ENCODE results near the gene SPATA20. TPM values are rescaled to one million over a fixed set of nuclear protein-coding genes. Genes with fewer than 3 reads are reported as not detected.

Gene SPATA20
- polyA plus RNA-seq, 1 donor from 2014 or later, result 53.5 TPM

- Histone ChIP-seq H3K9ac (ENCODE audit: low read length) (no peak overlapping the region), H3K4me3 (ENCODE audit: low read length) (no peak overlapping the region), H3K27me3 (ENCODE audit: insufficient read depth, low read depth, low read length) (no peaks in the 10 kb centered on the region), H3K27ac (ENCODE audit: low read length) (no peak overlapping the region), H2AFZ (ENCODE audit: low read depth, low read length) (no peak overlapping the region), H3F3A (ENCODE audit: insufficient read depth, low read length, poor library complexity, severe bottlenecking) (no peaks in the 10 kb centered on the region), H3K9me3 (ENCODE audit: low read length) (no peaks in the 10 kb centered on the region), H3K4me2 (ENCODE audit: low read length) (no peak overlapping the region), H4K20me1 (ENCODE audit: insufficient read depth) (no peaks in the 10 kb centered on the region), H3K9me2 (ENCODE audit: insufficient read depth, low read length) (no peaks in the 10 kb centered on the region), H3K79me2 (replicated peaks; ENCODE audit: insufficient read depth, low read length) (no peaks in the 10 kb centered on the region), H3K36me3 (ENCODE audit: insufficient read depth, low read length) (no peaks in the 10 kb centered on the region)
- TF ChIP-seq EZH2 (IDR thresholded peaks at IDR 0.05; ENCODE audit: borderline replicate concordance, insufficient read depth, low read length, poor library complexity, severe bottlenecking) (no peak), MXI1 (conservative IDR thresholded peaks at IDR 0.05; ENCODE audit: poor library complexity, severe bottlenecking) (no peak), REST (IDR thresholded peaks at IDR 0.05; ENCODE audit: borderline replicate concordance) (no peak), TAF1 (IDR thresholded peaks at IDR 0.05; ENCODE audit: low read depth) (no peak), POLR2AphosphoS5 (IDR thresholded peaks at IDR 0.05) (no peak), RAD21 (conservative IDR thresholded peaks at IDR 0.05) (no peak), SMC3 (conservative IDR thresholded peaks at IDR 0.05; ENCODE audit: poor library complexity) (no peak), CTCF (IDR thresholded peaks at IDR 0.05; ENCODE audit: poor library complexity, severe bottlenecking) (no peak), EP300 (conservative IDR thresholded peaks at IDR 0.05; ENCODE audit: poor library complexity, severe bottlenecking) (no peak)
These were observed 23.8 kb upstream of the SPATA20 start for GRCh38 chr17:50523208-50523607.

- Histone ChIP-seq H4K20me1 (ENCODE audit: insufficient read depth) (no peaks in the 10 kb centered on the region), H3K79me2 (replicated peaks; ENCODE audit: insufficient read depth, low read length) (no peaks in the 10 kb centered on the region), H3K9me3 (ENCODE audit: low read length) (no peaks in the 10 kb centered on the region), H3F3A (ENCODE audit: insufficient read depth, low read length, poor library complexity, severe bottlenecking) (no peaks in the 10 kb centered on the region), H3K27ac (ENCODE audit: low read length) (no peak overlapping the region), H3K4me2 (ENCODE audit: low read length) (no peak overlapping the region), H3K36me3 (ENCODE audit: insufficient read depth, low read length) (no peaks in the 10 kb centered on the region), H3K27me3 (ENCODE audit: insufficient read depth, low read depth, low read length) (no peaks in the 10 kb centered on the region), H2AFZ (ENCODE audit: low read depth, low read length) (no peak overlapping the region), H3K4me3 (ENCODE audit: low read length) (no peak overlapping the region), H3K9ac (ENCODE audit: low read length) (no peak overlapping the region), H3K9me2 (ENCODE audit: insufficient read depth, low read length) (no peaks in the 10 kb centered on the region)
- no peak for TF ChIP-seq CTCF (IDR thresholded peaks at IDR 0.05; ENCODE audit: poor library complexity, severe bottlenecking)
- no peak for TF ChIP-seq TAF1 (IDR thresholded peaks at IDR 0.05; ENCODE audit: low read depth)
- TF ChIP-seq EZH2 (IDR thresholded peaks at IDR 0.05; ENCODE audit: borderline replicate concordance, insufficient read depth, low read length, poor library complexity, severe bottlenecking), result no peak
- no peak for TF ChIP-seq RAD21 (conservative IDR thresholded peaks at IDR 0.05)
- no peak for TF ChIP-seq POLR2AphosphoS5 (IDR thresholded peaks at IDR 0.05)
- no peak for TF ChIP-seq EP300 (conservative IDR thresholded peaks at IDR 0.05; ENCODE audit: poor library complexity, severe bottlenecking)
- no peak for TF ChIP-seq SMC3 (conservative IDR thresholded peaks at IDR 0.05; ENCODE audit: poor library complexity)
- no peak for TF ChIP-seq REST (IDR thresholded peaks at IDR 0.05; ENCODE audit: borderline replicate concordance)
- TF ChIP-seq MXI1 (conservative IDR thresholded peaks at IDR 0.05; ENCODE audit: poor library complexity, severe bottlenecking), result no peak
These were observed 22.1 kb upstream of the SPATA20 start for GRCh38 chr17:50524838-50525237.

All from neural cell (in vitro differentiated cells).